ENCODE measurements around the gene ELL2. TPM values are rescaled to one million over a fixed set of nuclear protein-coding genes. Genes with fewer than 3 reads are reported as not detected.

The ELL2 gene
- total and polyA plus RNA-seq, 2 of the 13 experiments (the other 11 are each of a cell fraction or from before 2014, with no cell fraction given), result 78.9 to 97.1 TPM

GRCh38 chr5:95863383-95863757 lies 98.3 kb downstream of the ELL2 start (continued):
- TF ChIP-seq, protein P1, sequence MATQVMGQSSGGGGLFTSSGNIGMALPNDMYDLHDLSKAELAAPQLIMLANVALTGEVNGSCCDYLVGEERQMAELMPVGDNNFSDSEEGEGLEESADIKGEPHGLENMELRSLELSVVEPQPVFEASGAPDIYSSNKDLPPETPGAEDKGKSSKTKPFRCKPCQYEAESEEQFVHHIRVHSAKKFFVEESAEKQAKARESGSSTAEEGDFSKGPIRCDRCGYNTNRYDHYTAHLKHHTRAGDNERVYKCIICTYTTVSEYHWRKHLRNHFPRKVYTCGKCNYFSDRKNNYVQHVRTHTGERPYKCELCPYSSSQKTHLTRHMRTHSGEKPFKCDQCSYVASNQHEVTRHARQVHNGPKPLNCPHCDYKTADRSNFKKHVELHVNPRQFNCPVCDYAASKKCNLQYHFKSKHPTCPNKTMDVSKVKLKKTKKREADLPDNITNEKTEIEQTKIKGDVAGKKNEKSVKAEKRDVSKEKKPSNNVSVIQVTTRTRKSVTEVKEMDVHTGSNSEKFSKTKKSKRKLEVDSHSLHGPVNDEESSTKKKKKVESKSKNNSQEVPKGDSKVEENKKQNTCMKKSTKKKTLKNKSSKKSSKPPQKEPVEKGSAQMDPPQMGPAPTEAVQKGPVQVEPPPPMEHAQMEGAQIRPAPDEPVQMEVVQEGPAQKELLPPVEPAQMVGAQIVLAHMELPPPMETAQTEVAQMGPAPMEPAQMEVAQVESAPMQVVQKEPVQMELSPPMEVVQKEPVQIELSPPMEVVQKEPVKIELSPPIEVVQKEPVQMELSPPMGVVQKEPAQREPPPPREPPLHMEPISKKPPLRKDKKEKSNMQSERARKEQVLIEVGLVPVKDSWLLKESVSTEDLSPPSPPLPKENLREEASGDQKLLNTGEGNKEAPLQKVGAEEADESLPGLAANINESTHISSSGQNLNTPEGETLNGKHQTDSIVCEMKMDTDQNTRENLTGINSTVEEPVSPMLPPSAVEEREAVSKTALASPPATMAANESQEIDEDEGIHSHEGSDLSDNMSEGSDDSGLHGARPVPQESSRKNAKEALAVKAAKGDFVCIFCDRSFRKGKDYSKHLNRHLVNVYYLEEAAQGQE (IDR thresholded peaks at IDR 0.05; ENCODE audit: borderline replicate concordance in 1 of 2, low read depth in 1 of 2, low read length in 2 of 2), result 0 out of 4 replicates have a peak, but pooled peaks of 1 of the 2 experiments have one; percentile 40
- no peak for TF ChIP-seq NFYB (CRISPR knock-in tag; IDR thresholded peaks at IDR 0.05)
- TF ChIP-seq HMG20B (CRISPR knock-in tag; conservative IDR thresholded peaks at IDR 0.05), result peak; percentile 86
- peak; percentile 25; the same call in 1 of the 2 replicates for TF ChIP-seq ZNF12 (CRISPR knock-in tag; IDR thresholded peaks at IDR 0.05)
- TF ChIP-seq, protein P2, sequence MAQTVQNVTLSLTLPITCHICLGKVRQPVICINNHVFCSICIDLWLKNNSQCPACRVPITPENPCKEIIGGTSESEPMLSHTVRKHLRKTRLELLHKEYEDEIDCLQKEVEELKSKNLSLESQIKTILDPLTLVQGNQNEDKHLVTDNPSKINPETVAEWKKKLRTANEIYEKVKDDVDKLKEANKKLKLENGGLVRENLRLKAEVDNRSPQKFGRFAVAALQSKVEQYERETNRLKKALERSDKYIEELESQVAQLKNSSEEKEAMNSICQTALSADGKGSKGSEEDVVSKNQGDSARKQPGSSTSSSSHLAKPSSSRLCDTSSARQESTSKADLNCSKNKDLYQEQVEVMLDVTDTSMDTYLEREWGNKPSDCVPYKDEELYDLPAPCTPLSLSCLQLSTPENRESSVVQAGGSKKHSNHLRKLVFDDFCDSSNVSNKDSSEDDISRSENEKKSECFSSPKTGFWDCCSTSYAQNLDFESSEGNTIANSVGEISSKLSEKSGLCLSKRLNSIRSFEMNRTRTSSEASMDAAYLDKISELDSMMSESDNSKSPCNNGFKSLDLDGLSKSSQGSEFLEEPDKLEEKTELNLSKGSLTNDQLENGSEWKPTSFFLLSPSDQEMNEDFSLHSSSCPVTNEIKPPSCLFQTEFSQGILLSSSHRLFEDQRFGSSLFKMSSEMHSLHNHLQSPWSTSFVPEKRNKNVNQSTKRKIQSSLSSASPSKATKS (CRISPR knock-in tag; IDR thresholded peaks at IDR 0.05), result no peak
- 0 out of 2 replicates have a peak, but pooled peaks have one; percentile 50 for TF ChIP-seq PRDM15 (CRISPR knock-in tag; IDR thresholded peaks at IDR 0.05)
- TF ChIP-seq, protein P3, sequence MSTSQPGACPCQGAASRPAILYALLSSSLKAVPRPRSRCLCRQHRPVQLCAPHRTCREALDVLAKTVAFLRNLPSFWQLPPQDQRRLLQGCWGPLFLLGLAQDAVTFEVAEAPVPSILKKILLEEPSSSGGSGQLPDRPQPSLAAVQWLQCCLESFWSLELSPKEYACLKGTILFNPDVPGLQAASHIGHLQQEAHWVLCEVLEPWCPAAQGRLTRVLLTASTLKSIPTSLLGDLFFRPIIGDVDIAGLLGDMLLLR (CRISPR knock-in tag; IDR thresholded peaks at IDR 0.05), result no peak
- TF ChIP-seq MNT (IDR thresholded peaks at IDR 0.05), result no peak
- TF ChIP-seq, protein P4, sequence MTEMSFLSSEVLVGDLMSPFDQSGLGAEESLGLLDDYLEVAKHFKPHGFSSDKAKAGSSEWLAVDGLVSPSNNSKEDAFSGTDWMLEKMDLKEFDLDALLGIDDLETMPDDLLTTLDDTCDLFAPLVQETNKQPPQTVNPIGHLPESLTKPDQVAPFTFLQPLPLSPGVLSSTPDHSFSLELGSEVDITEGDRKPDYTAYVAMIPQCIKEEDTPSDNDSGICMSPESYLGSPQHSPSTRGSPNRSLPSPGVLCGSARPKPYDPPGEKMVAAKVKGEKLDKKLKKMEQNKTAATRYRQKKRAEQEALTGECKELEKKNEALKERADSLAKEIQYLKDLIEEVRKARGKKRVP (CRISPR knock-in tag; IDR thresholded peaks at IDR 0.05), result peak in 1 of 2 experiments; percentile 57; a peak in 2 of 4 replicates
- peak; percentile 16; the same call in 1 of the 2 replicates for TF ChIP-seq NR2C2 (CRISPR knock-in tag; IDR thresholded peaks at IDR 0.05; ENCODE audit: borderline replicate concordance)
- TF ChIP-seq, protein P5, sequence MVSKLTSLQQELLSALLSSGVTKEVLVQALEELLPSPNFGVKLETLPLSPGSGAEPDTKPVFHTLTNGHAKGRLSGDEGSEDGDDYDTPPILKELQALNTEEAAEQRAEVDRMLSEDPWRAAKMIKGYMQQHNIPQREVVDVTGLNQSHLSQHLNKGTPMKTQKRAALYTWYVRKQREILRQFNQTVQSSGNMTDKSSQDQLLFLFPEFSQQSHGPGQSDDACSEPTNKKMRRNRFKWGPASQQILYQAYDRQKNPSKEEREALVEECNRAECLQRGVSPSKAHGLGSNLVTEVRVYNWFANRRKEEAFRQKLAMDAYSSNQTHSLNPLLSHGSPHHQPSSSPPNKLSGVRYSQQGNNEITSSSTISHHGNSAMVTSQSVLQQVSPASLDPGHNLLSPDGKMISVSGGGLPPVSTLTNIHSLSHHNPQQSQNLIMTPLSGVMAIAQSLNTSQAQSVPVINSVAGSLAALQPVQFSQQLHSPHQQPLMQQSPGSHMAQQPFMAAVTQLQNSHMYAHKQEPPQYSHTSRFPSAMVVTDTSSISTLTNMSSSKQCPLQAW (CRISPR knock-in tag; IDR thresholded peaks at IDR 0.05), result peak; percentile 48; the same call in 1 of the 2 replicates
- peak; percentile 35; the same call in 1 of the 2 replicates for TF ChIP-seq ZFY (CRISPR knock-in tag; IDR thresholded peaks at IDR 0.05)
- 0 out of 2 replicates have a peak, but pooled peaks have one; percentile 53 for TF ChIP-seq ZNF264 (CRISPR knock-in tag; IDR thresholded peaks at IDR 0.05)
- TF ChIP-seq ISL2 (CRISPR knock-in tag; IDR thresholded peaks at IDR 0.05), result peak; percentile 72; the same call in 1 of the 2 replicates

Data from HepG2 (cell line).